ENCODE data around the gene ZNF821. TPM values are rescaled to one million over a fixed set of nuclear protein-coding genes. Genes with fewer than 3 reads are reported as not detected.
A peak's percentile ranks its signal among the peaks of the same experiment; 100 is the strongest.
"Not testable (repeated sequence)": the region's sequence is repeated elsewhere in the genome, so short reads cannot be mapped to it uniquely, and the experiment has no call there.

ZNF821 gene
- total RNA-seq, 1 experiment from 2014 or later: 13.1 TPM

GRCh38 chr16:71869089-71869488 lies 14.9 kb downstream of the ZNF821 start:
- Mint-ChIP-seq H3K36me3 (ENCODE audit: insufficient read depth, unreplicated experiment) (peaks cover 5% of the 10 kb centered on the region), H3K27me3 (ENCODE audit: unreplicated experiment) (no peaks in the 10 kb centered on the region), H3K9me3 (ENCODE audit: low read depth, unreplicated experiment) (no peaks in the 10 kb centered on the region), H3K27ac (ENCODE audit: unreplicated experiment) (no peak overlapping the region), H3K4me3 (ENCODE audit: low read depth, unreplicated experiment) (no peak overlapping the region), H3K4me1 (ENCODE audit: low read depth, unreplicated experiment) (no peaks in the 10 kb centered on the region)
- BruUV-seq (replicated peaks): no TSS peak
- DNase-seq: no peak
- intact Hi-C loops (cut with micrococcal nuclease; ENCODE audit: unreplicated experiment): no loop called here
- TF ChIP-seq CTCF (IDR thresholded peaks at IDR 0.05; ENCODE audit: unreplicated experiment): no peak
- CTCF ChIA-PET: no interaction called here

DNA sequence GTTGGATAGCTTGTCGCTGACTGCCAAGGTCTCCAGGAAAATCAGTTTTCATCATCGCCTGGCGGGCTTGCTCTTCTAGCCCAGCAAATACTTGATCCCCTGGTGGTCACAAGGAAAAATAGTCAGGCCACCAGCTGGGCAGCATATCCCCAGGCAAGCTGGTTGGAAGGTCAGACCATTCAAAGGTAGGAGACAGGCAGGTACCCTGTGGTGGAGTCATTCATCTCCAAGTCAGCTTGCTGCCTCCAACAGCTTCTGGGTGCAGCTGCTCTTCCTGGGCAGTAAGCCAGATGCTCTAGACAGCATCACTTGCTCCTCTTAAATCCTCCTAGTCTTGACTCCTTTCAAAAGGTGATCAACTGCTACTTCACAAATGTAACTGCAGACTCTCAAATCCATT lies 16.0 kb downstream of the ZNF821 start:
- no peak for DNase-seq
- no peak overlapping the region for H3K4me3 Mint-ChIP-seq (ENCODE audit: low read depth, unreplicated experiment)
- no TSS peak for BruUV-seq (replicated peaks)
- intact Hi-C loops (cut with micrococcal nuclease; ENCODE audit: unreplicated experiment): no loop called here
- peaks cover 11% of the 10 kb centered on the region for H3K36me3 Mint-ChIP-seq (ENCODE audit: insufficient read depth, unreplicated experiment)
- no peaks in the 10 kb centered on the region for H3K4me1 Mint-ChIP-seq (ENCODE audit: low read depth, unreplicated experiment)
- peak; percentile 15 for TF ChIP-seq CTCF (IDR thresholded peaks at IDR 0.05; ENCODE audit: unreplicated experiment)
- no peak overlapping the region for H3K27ac Mint-ChIP-seq (ENCODE audit: unreplicated experiment)
- H3K27me3 Mint-ChIP-seq (ENCODE audit: unreplicated experiment): no peaks in the 10 kb centered on the region
- no peaks in the 10 kb centered on the region for H3K9me3 Mint-ChIP-seq (ENCODE audit: low read depth, unreplicated experiment)
- CTCF ChIA-PET: no interaction called here

GRCh38 chr16:71867175-71867574 lies 16.8 kb downstream of the ZNF821 start:
- CTCF ChIA-PET; H3K9me3 Mint-ChIP-seq (ENCODE audit: low read depth, unreplicated experiment); H3K4me3 Mint-ChIP-seq (ENCODE audit: low read depth, unreplicated experiment); H3K27me3 Mint-ChIP-seq (ENCODE audit: unreplicated experiment); BruUV-seq (replicated peaks); H3K27ac Mint-ChIP-seq (ENCODE audit: unreplicated experiment); intact Hi-C loops (cut with micrococcal nuclease; ENCODE audit: unreplicated experiment); H3K4me1 Mint-ChIP-seq (ENCODE audit: low read depth, unreplicated experiment); DNase-seq: not testable (repeated sequence)
- peaks cover 11% of the 10 kb centered on the region for H3K36me3 Mint-ChIP-seq (ENCODE audit: insufficient read depth, unreplicated experiment)

DNA sequence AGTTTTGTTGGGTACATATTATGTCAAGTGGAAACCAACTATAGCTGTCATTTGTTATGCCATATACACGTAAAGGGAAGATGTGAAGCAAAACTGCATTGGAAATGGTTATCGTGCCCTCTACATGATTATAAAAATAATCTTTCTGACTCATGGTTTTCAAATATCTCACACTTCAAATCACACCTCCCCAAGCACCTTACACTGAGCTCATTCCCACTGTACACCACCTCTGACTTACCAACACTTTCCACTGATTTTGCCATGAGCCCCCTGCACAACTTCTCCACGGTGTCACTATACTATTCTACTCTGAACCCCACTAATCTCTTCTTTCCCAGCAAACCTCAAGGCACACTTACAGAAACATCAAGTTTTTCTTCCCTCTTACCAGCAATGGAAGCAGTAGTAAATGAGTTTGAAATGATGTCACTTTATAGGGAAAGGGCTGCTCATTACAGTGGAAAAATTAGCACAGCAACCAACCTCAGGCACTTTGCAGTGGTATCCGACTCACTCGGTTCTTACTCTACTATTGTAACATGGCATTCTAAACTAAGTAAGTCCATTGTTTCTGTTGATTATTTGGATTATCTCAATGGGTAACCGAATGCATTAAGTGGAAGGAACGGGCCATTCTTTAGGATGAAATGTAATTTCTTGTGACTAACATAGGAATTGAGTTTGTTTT lies 18.7 kb downstream of the ZNF821 start:
- Mint-ChIP-seq H3K4me1 (ENCODE audit: low read depth, unreplicated experiment) (peaks cover 3% of the 10 kb centered on the region), H3K4me3 (ENCODE audit: low read depth, unreplicated experiment) (no peak overlapping the region), H3K27ac (ENCODE audit: unreplicated experiment) (no peak overlapping the region), H3K36me3 (ENCODE audit: insufficient read depth, unreplicated experiment) (peaks cover 11% of the 10 kb centered on the region), H3K9me3 (ENCODE audit: low read depth, unreplicated experiment) (no peaks in the 10 kb centered on the region), H3K27me3 (ENCODE audit: unreplicated experiment) (no peaks in the 10 kb centered on the region)
- intact Hi-C loops (cut with micrococcal nuclease; ENCODE audit: unreplicated experiment): no loop called here
- CTCF ChIA-PET: no interaction called here
- DNase-seq: no peak
- no TSS peak for BruUV-seq (replicated peaks)
- no peak for TF ChIP-seq CTCF (IDR thresholded peaks at IDR 0.05; ENCODE audit: unreplicated experiment)

DNA sequence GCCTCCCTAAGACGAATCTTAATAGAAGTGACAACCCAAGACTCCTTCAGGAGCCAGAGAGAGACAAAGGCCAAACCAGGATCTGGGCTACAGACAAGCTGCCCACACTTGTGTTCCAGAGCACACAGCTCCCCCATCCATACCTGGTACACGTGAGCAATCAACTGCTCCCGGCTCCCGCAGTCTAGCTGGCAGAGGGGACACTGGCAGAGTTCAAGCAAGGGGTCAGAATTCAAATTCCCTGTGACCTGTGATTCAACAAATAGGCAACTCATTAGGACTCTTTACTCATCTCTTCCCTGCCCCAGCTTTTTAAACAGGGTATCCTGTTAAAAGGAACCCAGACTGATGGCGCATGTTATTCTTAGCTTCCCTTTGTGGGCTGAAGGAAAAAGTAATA lies 20.0 kb downstream of the ZNF821 start:
- no peaks in the 10 kb centered on the region for H3K9me3 Mint-ChIP-seq (ENCODE audit: low read depth, unreplicated experiment)
- DNase-seq: no peak
- peaks cover 15% of the 10 kb centered on the region for H3K36me3 Mint-ChIP-seq (ENCODE audit: insufficient read depth, unreplicated experiment)
- peaks cover 12% of the 10 kb centered on the region for H3K4me1 Mint-ChIP-seq (ENCODE audit: low read depth, unreplicated experiment)
- no peak overlapping the region for H3K4me3 Mint-ChIP-seq (ENCODE audit: low read depth, unreplicated experiment)
- intact Hi-C loops (cut with micrococcal nuclease; ENCODE audit: unreplicated experiment): no loop called here
- no peak for TF ChIP-seq CTCF (IDR thresholded peaks at IDR 0.05; ENCODE audit: unreplicated experiment)
- no peak overlapping the region for H3K27ac Mint-ChIP-seq (ENCODE audit: unreplicated experiment)
- CTCF ChIA-PET: interaction anchor here (0.6 kb wide), 1 partner anchor 272 kb away, joined by 5 read pairs; no protein-coding TSS in a partner anchor
- H3K27me3 Mint-ChIP-seq (ENCODE audit: unreplicated experiment): no peaks in the 10 kb centered on the region
- BruUV-seq (replicated peaks): no TSS peak
